GM23338 (cell line): ENCODE results near the gene ELAVL4. TPM values are rescaled to one million over a fixed set of nuclear protein-coding genes. Genes with fewer than 3 reads are reported as not detected.

Source experiments
- ATAC-seq: fragments of 200-7000 bp; cut with Tn5 transposase; 3 replicates; pipeline ENCODE4 v1.9.1; 2020
- DNase-seq: peaks from one replicate; pipeline ENCODE4 v3.0.0-alpha.2; 2015; ENCODE audit warnings: low spot score
- H2AFZ ChIP-seq: fragments of 200-600 bp; sonication (generic); 2 replicates; pipeline ENCODE4 v1.8.0; 2016; ENCODE audit warnings: antibody characterized with exemption, mild to moderate bottlenecking, moderate library complexity
- H3F3A ChIP-seq: fragments of 200-600 bp; sonication (generic); replicated peaks from 2 replicates; pipeline ENCODE4 v1.8.0; 2017; ENCODE audit warnings: antibody characterized with exemption, mixed run types, low read depth
- H3K27ac ChIP-seq: fragments of 200-600 bp; sonication (generic); 2 replicates; pipeline ENCODE4 v1.6.1; 2016; ENCODE audit warnings: low read depth
- H3K27me3 ChIP-seq: fragments of 200-600 bp; sonication (generic); 2 replicates; pipeline ENCODE4 v1.8.0; 2016; ENCODE audit warnings: mild to moderate bottlenecking, mixed run types, moderate library complexity; ENCODE audit not compliant: insufficient read depth
- H3K36me3 ChIP-seq: fragments of 200-600 bp; sonication (generic); 2 replicates; pipeline ENCODE4 v1.8.0; 2016; ENCODE audit warnings: mild to moderate bottlenecking; ENCODE audit not compliant: insufficient read depth
- H3K4me1 ChIP-seq: fragments of 200-600 bp; sonication (generic); 2 replicates; pipeline ENCODE4 v1.8.0; 2016; ENCODE audit warnings: mild to moderate bottlenecking, moderate library complexity; ENCODE audit not compliant: insufficient read depth
- H3K4me2 ChIP-seq: fragments of 200-600 bp; sonication (generic); 2 replicates; pipeline ENCODE4 v1.7.1; 2017; ENCODE audit warnings: mixed run types
- H3K4me3 ChIP-seq: fragments of 200-600 bp; sonication (generic); 2 replicates; pipeline ENCODE4 v1.6.1; 2016; ENCODE audit warnings: mixed run types
- H3K79me2 ChIP-seq: fragments of 200-600 bp; sonication (generic); replicated peaks from 2 replicates; pipeline ENCODE4 v1.8.0; 2017; ENCODE audit warnings: mild to moderate bottlenecking; ENCODE audit not compliant: insufficient read depth
- H3K9me2 ChIP-seq: fragments of 200-600 bp; sonication (generic); 2 replicates; pipeline ENCODE4 v1.8.0; 2017; ENCODE audit not compliant: insufficient read depth
- H4K20me1 ChIP-seq: fragments of 200-600 bp; sonication (generic); replicated peaks from 2 replicates; pipeline ENCODE4 v1.8.0; 2017; ENCODE audit warnings: mild to moderate bottlenecking; ENCODE audit not compliant: insufficient read depth
- H3K27ac Mint-ChIP-seq: 2 replicates; pipeline ENCODE4 v1.8.0; 2020; ENCODE audit warnings: inconsistent platforms, mild to moderate bottlenecking, moderate library complexity, mixed read lengths
- H3K27me3 Mint-ChIP-seq: 3 replicates; pipeline ENCODE4 v1.8.0; 2022; ENCODE audit warnings: low read depth, mild to moderate bottlenecking, moderate library complexity, mixed read lengths, inconsistent platforms; ENCODE audit not compliant: insufficient read depth, poor library complexity
- H3K36me3 Mint-ChIP-seq: 3 replicates; pipeline ENCODE4 v1.8.0; 2021; ENCODE audit warnings: low read depth, mild to moderate bottlenecking, inconsistent platforms, moderate library complexity, mixed read lengths
- H3K4me1 Mint-ChIP-seq: 3 replicates; pipeline ENCODE4 v1.8.0; 2020; ENCODE audit warnings: mild to moderate bottlenecking, inconsistent platforms, mixed read lengths
- H3K4me3 Mint-ChIP-seq: 3 replicates; pipeline ENCODE4 v1.8.0; 2021; ENCODE audit warnings: moderate library complexity, mild to moderate bottlenecking, inconsistent platforms, mixed read lengths
- H3K9me3 Mint-ChIP-seq: 3 replicates; pipeline ENCODE4 v1.8.0; 2020; ENCODE audit warnings: moderate library complexity, mild to moderate bottlenecking, inconsistent platforms, mixed read lengths
- CREB1 ChIP-seq: fragments of 250-450 bp; sonication (Bioruptor Pico); IDR thresholded peaks from 2 replicates; pipeline ENCODE4 v1.5.0; 2020; ENCODE audit warnings: low read depth, mild to moderate bottlenecking, moderate library complexity
- CTCF ChIP-seq, 2 experiments: fragments of 200-600 bp in 1 of 2; sonication (generic) in 1 of 2; conservative IDR thresholded peaks; 2 replicates each; pipeline versions ENCODE4 v1.5.1 to v1.6.1; 2016 to 2017; ENCODE audit warnings: antibody characterized with exemption in 2 of 2, low read depth in 2 of 2, mild to moderate bottlenecking in 2 of 2, moderate library complexity in 1 of 2
- ETS1 ChIP-seq: IDR thresholded peaks from 2 replicates; pipeline ENCODE4 v1.6.1; 2016; ENCODE audit warnings: antibody characterized with exemption
- EZH2 ChIP-seq: fragments of 200-600 bp; sonication (generic); IDR thresholded peaks from one replicate; pipeline ENCODE4 v1.8.0; 2017; ENCODE audit warnings: antibody characterized with exemption, mild to moderate bottlenecking, low read depth; ENCODE audit not compliant: unreplicated experiment
- EZH2phosphoT487 ChIP-seq: fragments of 200-600 bp; sonication (generic); IDR thresholded peaks from one replicate; pipeline ENCODE4 v1.8.1; 2018; ENCODE audit warnings: antibody characterized with exemption; ENCODE audit not compliant: unreplicated experiment
- JUNB ChIP-seq: IDR thresholded peaks from one replicate; pipeline ENCODE4 v1.6.1; 2016; ENCODE audit warnings: antibody characterized with exemption; ENCODE audit not compliant: unreplicated experiment
- NANOG ChIP-seq: IDR thresholded peaks from 2 replicates; pipeline ENCODE4 v1.6.1; 2016; ENCODE audit warnings: antibody characterized with exemption, borderline replicate concordance
- POLR2AphosphoS5 ChIP-seq: IDR thresholded peaks from 2 replicates; pipeline ENCODE4 v1.6.1; 2016; ENCODE audit warnings: antibody characterized with exemption, low read depth
- REST ChIP-seq: IDR thresholded peaks from one replicate; pipeline ENCODE4 v1.6.1; 2018; ENCODE audit warnings: antibody characterized with exemption; ENCODE audit not compliant: unreplicated experiment
- STAT1 ChIP-seq: IDR thresholded peaks from one replicate; pipeline ENCODE4 v1.6.1; 2016; ENCODE audit warnings: antibody characterized with exemption; ENCODE audit not compliant: unreplicated experiment
- ZNF114 ChIP-seq: fragments of 250-450 bp; sonication (Bioruptor Pico); IDR thresholded peaks from 2 replicates; pipeline ENCODE4 v1.5.0; 2020; ENCODE audit warnings: mild to moderate bottlenecking, moderate library complexity
- ZNF331 ChIP-seq: fragments of 250-450 bp; sonication (Bioruptor Pico); IDR thresholded peaks from 2 replicates; pipeline ENCODE4 v1.5.0; 2020; ENCODE audit warnings: low read depth, mild to moderate bottlenecking, moderate library complexity
- polyA plus RNA-seq: library from polyadenylated mRNA; unstranded; fragments of >200 nt; fragmentation: Nextera tagmentation; extraction: Ambion mirVana; gene quantifications from 2 replicates; pipeline ENCODE4 v1.2.1, GENCODE V29; 2016
- total RNA-seq: library from RNA; depleted of rRNA; stranded (reverse); fragments of >200 nt; shearing (Covaris generic); gene quantifications from 2 replicates; pipeline ENCODE4 v1.2.3, GENCODE V29; 2014
- TF ChIP-seq, protein P1 (sequence below): fragments of 250-450 bp; sonication (Bioruptor Pico); IDR thresholded peaks from 2 replicates; pipeline ENCODE4 v1.5.0; 2020; ENCODE audit warnings: mild to moderate bottlenecking, moderate library complexity

The ELAVL4 gene
- total and polyA plus RNA-seq, 2 experiments from 2014 or later = 1.4 to 1.9 TPM

GRCh38 chr1:50208756-50209155 lies 100.0 kb downstream of the ELAVL4 start:
- TF ChIP-seq EZH2 (no peak), CREB1 (no peak), EZH2phosphoT487 (no peak), ETS1 (no peak), STAT1 (no peak), POLR2AphosphoS5 (no peak), ZNF114 (CRISPR knock-in tag) (no peak), CTCF (conservative IDR thresholded peaks at IDR 0.05; ENCODE audit: low read depth in 2 of 2) (no peak), REST (no peak), ZNF331 (CRISPR knock-in tag) (no peak), JUNB (no peak), NANOG (no peak)
- TF ChIP-seq, protein P1, sequence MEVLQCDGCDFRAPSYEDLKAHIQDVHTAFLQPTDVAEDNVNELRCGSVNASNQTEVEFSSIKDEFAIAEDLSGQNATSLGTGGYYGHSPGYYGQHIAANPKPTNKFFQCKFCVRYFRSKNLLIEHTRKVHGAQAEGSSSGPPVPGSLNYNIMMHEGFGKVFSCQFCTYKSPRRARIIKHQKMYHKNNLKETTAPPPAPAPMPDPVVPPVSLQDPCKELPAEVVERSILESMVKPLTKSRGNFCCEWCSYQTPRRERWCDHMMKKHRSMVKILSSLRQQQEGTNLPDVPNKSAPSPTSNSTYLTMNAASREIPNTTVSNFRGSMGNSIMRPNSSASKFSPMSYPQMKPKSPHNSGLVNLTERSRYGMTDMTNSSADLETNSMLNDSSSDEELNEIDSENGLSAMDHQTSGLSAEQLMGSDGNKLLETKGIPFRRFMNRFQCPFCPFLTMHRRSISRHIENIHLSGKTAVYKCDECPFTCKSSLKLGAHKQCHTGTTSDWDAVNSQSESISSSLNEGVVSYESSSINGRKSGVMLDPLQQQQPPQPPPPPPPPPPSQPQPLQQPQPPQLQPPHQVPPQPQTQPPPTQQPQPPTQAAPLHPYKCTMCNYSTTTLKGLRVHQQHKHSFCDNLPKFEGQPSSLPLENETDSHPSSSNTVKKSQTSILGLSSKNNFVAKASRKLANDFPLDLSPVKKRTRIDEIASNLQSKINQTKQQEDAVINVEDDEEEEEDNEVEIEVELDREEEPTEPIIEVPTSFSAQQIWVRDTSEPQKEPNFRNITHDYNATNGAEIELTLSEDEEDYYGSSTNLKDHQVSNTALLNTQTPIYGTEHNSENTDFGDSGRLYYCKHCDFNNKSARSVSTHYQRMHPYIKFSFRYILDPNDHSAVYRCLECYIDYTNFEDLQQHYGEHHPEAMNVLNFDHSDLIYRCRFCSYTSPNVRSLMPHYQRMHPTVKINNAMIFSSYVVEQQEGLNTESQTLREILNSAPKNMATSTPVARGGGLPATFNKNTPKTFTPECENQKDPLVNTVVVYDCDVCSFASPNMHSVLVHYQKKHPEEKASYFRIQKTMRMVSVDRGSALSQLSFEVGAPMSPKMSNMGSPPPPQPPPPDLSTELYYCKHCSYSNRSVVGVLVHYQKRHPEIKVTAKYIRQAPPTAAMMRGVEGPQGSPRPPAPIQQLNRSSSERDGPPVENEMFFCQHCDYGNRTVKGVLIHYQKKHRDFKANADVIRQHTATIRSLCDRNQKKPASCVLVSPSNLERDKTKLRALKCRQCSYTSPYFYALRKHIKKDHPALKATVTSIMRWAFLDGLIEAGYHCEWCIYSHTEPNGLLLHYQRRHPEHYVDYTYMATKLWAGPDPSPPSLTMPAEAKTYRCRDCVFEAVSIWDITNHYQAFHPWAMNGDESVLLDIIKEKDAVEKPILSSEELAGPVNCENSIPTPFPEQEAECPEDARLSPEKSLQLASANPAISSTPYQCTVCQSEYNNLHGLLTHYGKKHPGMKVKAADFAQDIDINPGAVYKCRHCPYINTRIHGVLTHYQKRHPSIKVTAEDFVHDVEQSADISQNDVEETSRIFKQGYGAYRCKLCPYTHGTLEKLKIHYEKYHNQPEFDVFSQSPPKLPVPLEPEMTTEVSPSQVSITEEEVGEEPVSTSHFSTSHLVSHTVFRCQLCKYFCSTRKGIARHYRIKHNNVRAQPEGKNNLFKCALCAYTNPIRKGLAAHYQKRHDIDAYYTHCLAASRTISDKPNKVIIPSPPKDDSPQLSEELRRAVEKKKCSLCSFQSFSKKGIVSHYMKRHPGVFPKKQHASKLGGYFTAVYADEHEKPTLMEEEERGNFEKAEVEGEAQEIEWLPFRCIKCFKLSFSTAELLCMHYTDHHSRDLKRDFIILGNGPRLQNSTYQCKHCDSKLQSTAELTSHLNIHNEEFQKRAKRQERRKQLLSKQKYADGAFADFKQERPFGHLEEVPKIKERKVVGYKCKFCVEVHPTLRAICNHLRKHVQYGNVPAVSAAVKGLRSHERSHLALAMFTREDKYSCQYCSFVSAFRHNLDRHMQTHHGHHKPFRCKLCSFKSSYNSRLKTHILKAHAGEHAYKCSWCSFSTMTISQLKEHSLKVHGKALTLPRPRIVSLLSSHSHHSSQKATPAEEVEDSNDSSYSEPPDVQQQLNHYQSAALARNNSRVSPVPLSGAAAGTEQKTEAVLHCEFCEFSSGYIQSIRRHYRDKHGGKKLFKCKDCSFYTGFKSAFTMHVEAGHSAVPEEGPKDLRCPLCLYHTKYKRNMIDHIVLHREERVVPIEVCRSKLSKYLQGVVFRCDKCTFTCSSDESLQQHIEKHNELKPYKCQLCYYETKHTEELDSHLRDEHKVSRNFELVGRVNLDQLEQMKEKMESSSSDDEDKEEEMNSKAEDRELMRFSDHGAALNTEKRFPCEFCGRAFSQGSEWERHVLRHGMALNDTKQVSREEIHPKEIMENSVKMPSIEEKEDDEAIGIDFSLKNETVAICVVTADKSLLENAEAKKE (CRISPR knock-in tag) = no peak
- no peak overlapping the region for H3K4me3 ChIP-seq
- ATAC-seq (no peak), DNase-seq (no peak)
- 0 out of 2 replicates have a peak, but pooled peaks cover 3% of the 10 kb centered on the region for H3K9me2 ChIP-seq
- H3F3A ChIP-seq = no peaks in the 10 kb centered on the region
- H3K36me3 Mint-ChIP-seq = no peaks in the 10 kb centered on the region
- H2AFZ ChIP-seq = no peak overlapping the region
- no peak overlapping the region for H3K27ac ChIP-seq
- no peaks in the 10 kb centered on the region for H3K9me3 Mint-ChIP-seq
- no peak overlapping the region for H3K4me2 ChIP-seq
- no peaks in the 10 kb centered on the region for H3K27me3 ChIP-seq
- no peaks in the 10 kb centered on the region for H3K4me1 Mint-ChIP-seq
- H4K20me1 ChIP-seq = no peaks in the 10 kb centered on the region
- H3K27me3 Mint-ChIP-seq = peaks cover 3% of the 10 kb centered on the region
- no peaks in the 10 kb centered on the region for H3K4me1 ChIP-seq
- no peaks in the 10 kb centered on the region for H3K79me2 ChIP-seq
- H3K27ac Mint-ChIP-seq = no peak overlapping the region
- no peak overlapping the region for H3K4me3 Mint-ChIP-seq
- H3K36me3 ChIP-seq = no peaks in the 10 kb centered on the region
